ENCODE measurements around the gene NDUFS2.

DNA sequence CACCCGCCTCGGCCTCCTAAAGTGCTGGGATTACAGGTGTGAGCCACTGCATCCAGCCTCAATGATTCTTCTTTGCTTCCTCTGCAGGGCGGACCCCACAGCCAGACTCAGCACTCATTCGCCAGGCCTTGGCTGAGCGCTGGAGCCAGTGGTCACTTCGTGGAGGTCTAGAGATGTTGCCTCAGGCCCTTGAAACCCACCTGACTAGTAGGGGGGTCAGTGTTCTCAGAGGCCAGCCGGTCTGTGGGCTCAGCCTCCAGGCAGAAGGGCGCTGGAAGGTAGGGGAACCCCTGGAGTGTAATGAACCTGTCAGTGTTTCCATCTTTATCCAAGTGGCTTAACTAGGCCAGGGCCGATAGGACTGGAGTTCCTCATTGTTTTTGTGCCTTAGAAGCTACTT, 33.3 kb upstream of the NDUFS2 start:
- no peak for TF ChIP-seq POLR2A (IDR thresholded peaks at IDR 0.05)
- no peak for TF ChIP-seq CTCF (IDR thresholded peaks at IDR 0.05)

All from testis (tissue), 2 donors.